Fibroblast of villous mesenchyme (primary cell): ENCODE data around the gene PDCD7. TPM values are rescaled to one million over a fixed set of nuclear protein-coding genes. Genes with fewer than 3 reads are reported as not detected.
"Not testable (repeated sequence)": the region's sequence is repeated elsewhere in the genome, so short reads cannot be mapped to it uniquely, and the experiment has no call there.

Source experiments
- DNase-seq: peaks from one replicate; pipeline ENCODE4 v3.0.0-alpha.2; 2010; ENCODE audit warnings: low read depth
- H3K4me3 ChIP-seq: 2 replicates; pipeline ENCODE4 v1.5.1; 2011; ENCODE audit warnings: low read depth, mild to moderate bottlenecking, low read length
- CTCF ChIP-seq: IDR thresholded peaks from 2 replicates; pipeline ENCODE4 v1.5.1; 2012; ENCODE audit warnings: low read depth, mild to moderate bottlenecking, low read length; ENCODE audit not compliant: insufficient read depth
- total RNA-seq: library from RNA; depleted of rRNA; stranded (reverse); fragments of >200 nt; gene quantifications from 2 replicates; pipeline ENCODE4 v1.2.3, GENCODE V29; 2012

The PDCD7 gene
- 14.8 and 20.7 TPM in 2 replicates for total RNA-seq

- peak within 1 kb of the TSS; percentile 81 for H3K4me3 ChIP-seq
- TF ChIP-seq CTCF = no peak
- peak; percentile 93 for DNase-seq
These were observed at the start of gene PDCD7 for GRCh38 chr15:65133548-65134200. Gene PDCD7 (minus strand): TSS chr15:65133808. CDS start chr15:65133781, 27 bp downstream.

- no peak for TF ChIP-seq CTCF
- no peak for DNase-seq
- no peak overlapping the region for H3K4me3 ChIP-seq
These were observed 48.9 kb upstream of the PDCD7 start for GRCh38 chr15:65182538-65182937.

- not testable (repeated sequence) for H3K4me3 ChIP-seq, DNase-seq
These were observed 48.2 kb upstream of the PDCD7 start for GRCh38 chr15:65181582-65182353.

GRCh38 chr15:65180167-65180566 lies 46.6 kb upstream of the PDCD7 start:
- no peak for DNase-seq
- TF ChIP-seq CTCF = no peak
- H3K4me3 ChIP-seq = no peak overlapping the region

- no peak for DNase-seq
- H3K4me3 ChIP-seq = no peak overlapping the region
- TF ChIP-seq CTCF = no peak
These were observed 44.3 kb upstream of the PDCD7 start for GRCh38 chr15:65177901-65178300.

GRCh38 chr15:65176056-65176455 lies 42.4 kb upstream of the PDCD7 start:
- TF ChIP-seq CTCF = no peak
- H3K4me3 ChIP-seq = no peak overlapping the region
- no peak for DNase-seq

GRCh38 chr15:65175511-65175910 lies 41.9 kb upstream of the PDCD7 start:
- no peak for DNase-seq
- H3K4me3 ChIP-seq = no peak overlapping the region
- no peak for TF ChIP-seq CTCF
